RWPE1 (cell line): Measurements from ENCODE around the gene MAPKAPK3.

Experiments
- CTCF ChIA-PET: fragments of 350-600 bp; sonication (Branson Sonifier 250); formaldehyde crosslinking; extraction: SDS; loops from one replicate; lab custom pipeline; 2021; lab: Yijun Ruan, JAX
- POLR2A ChIA-PET: fragments of 400-600 bp; formaldehyde crosslinking; extraction: SDS; loops from one replicate; lab custom pipeline; 2020; ENCODE audit warnings: antibody characterized with exemption; ENCODE audit not compliant: low non-redundant PET; lab: Yijun Ruan, JAX
- DNase-seq: peaks from one replicate; pipeline ENCODE4 v3.0.0; 2012; ENCODE audit warnings: low spot score
- H3K27ac ChIP-seq: fragments of 450-650 bp; 2 replicates; pipeline ENCODE4 v1.5.1; 2017
- CTCF ChIP-seq: fragments of 450-650 bp; conservative IDR thresholded peaks from 2 replicates; pipeline ENCODE4 v1.5.1; 2017; ENCODE audit warnings: low read depth, mild to moderate bottlenecking

The MAPKAPK3 gene

GRCh38 chr3:50637945-50638344, 21.0 kb downstream of the MAPKAPK3 start:
- DNase-seq: no peak
- CTCF ChIA-PET: no interaction called here
- TF ChIP-seq CTCF: no peak
- H3K27ac ChIP-seq: peak overlapping the region; percentile 19
- POLR2A ChIA-PET: no interaction called here

GRCh38 chr3:50639055-50639494, 22.1 kb downstream of the MAPKAPK3 start:
- TF ChIP-seq CTCF: no peak
- no peak for DNase-seq
- ChIA-PET POLR2A (no interaction called here), CTCF (no interaction called here)
- H3K27ac ChIP-seq: peak overlapping the region; percentile 19

- POLR2A ChIA-PET: no interaction called here
- CTCF ChIA-PET: no interaction called here
- TF ChIP-seq CTCF: no peak
- no peak for DNase-seq
- no peak overlapping the region for H3K27ac ChIP-seq
Observed at GRCh38 chr3:50642382-50642781, 25.4 kb downstream of the MAPKAPK3 start.

- TF ChIP-seq CTCF: no peak
- no peak for DNase-seq
- no peak overlapping the region for H3K27ac ChIP-seq
- POLR2A ChIA-PET: interaction anchor here (0.6 kb wide), 1 partner anchor 470 kb away, joined by 3 read pairs; no protein-coding TSS in a partner anchor
- CTCF ChIA-PET: no interaction called here
Observed at GRCh38 chr3:50644561-50644960, 27.6 kb downstream of the MAPKAPK3 start.

- H3K27ac ChIP-seq: no peak overlapping the region
- POLR2A ChIA-PET: no interaction called here
- DNase-seq: no peak
- CTCF ChIA-PET: no interaction called here
- TF ChIP-seq CTCF: no peak
Observed at GRCh38 chr3:50645378-50645777, 28.4 kb downstream of the MAPKAPK3 start.

- POLR2A ChIA-PET: no interaction called here
- DNase-seq: no peak
- TF ChIP-seq CTCF: no peak
- CTCF ChIA-PET: no interaction called here
- no peak overlapping the region for H3K27ac ChIP-seq
Observed at GRCh38 chr3:50648313-50648712, 31.4 kb downstream of the MAPKAPK3 start.

- no peak for DNase-seq
- no peak for TF ChIP-seq CTCF
- ChIA-PET POLR2A (no interaction called here), CTCF (no interaction called here)
- H3K27ac ChIP-seq: no peak overlapping the region
Observed at GRCh38 chr3:50648944-50649343, 32.0 kb downstream of the MAPKAPK3 start.
